GM19193 (cell line): ENCODE data around the gene GNPDA2.
A peak's percentile ranks its signal among the peaks of the same experiment; 100 is the strongest.

Experiments used
- POLR2A ChIP-seq: IDR thresholded peaks from 4 replicates; pipeline ENCODE4 v1.6.1; 2011; ENCODE audit not compliant: insufficient read depth, insufficient read length; ENCODE audit errors: extremely low read depth

The GNPDA2 gene

GRCh38 chr4:44726038-44726871, at the start of gene GNPDA2:
Gene GNPDA2 (minus strand): TSS chr4:44726556. CDS start chr4:44722207, 4,349 bp downstream.
- peak; percentile 86 for TF ChIP-seq POLR2A

GRCh38 chr4:44772340-44772739, 46.0 kb upstream of the GNPDA2 start:
- no peak for TF ChIP-seq POLR2A

GRCh38 chr4:44771789-44772188, 45.4 kb upstream of the GNPDA2 start:
- no peak for TF ChIP-seq POLR2A

- TF ChIP-seq POLR2A = no peak
Measured at GRCh38 chr4:44766453-44766852, 40.1 kb upstream of the GNPDA2 start.

GRCh38 chr4:44765116-44765515, 38.8 kb upstream of the GNPDA2 start:
- TF ChIP-seq POLR2A = no peak

GRCh38 chr4:44761306-44761705, 35.0 kb upstream of the GNPDA2 start:
- no peak for TF ChIP-seq POLR2A

- no peak for TF ChIP-seq POLR2A
Measured at GRCh38 chr4:44760142-44760898, 34.0 kb upstream of the GNPDA2 start.

- TF ChIP-seq POLR2A = no peak
Measured at GRCh38 chr4:44756559-44756958, 30.2 kb upstream of the GNPDA2 start.

- TF ChIP-seq POLR2A = no peak
Measured at GRCh38 chr4:44740201-44740600, 13.8 kb upstream of the GNPDA2 start.

- TF ChIP-seq POLR2A = no peak
Measured at GRCh38 chr4:44738615-44739014, 12.3 kb upstream of the GNPDA2 start.

- no peak for TF ChIP-seq POLR2A
Measured at GRCh38 chr4:44736900-44737299, 10.5 kb upstream of the GNPDA2 start.

- TF ChIP-seq POLR2A = no peak
Measured at GRCh38 chr4:44727471-44727870, 1.1 kb upstream of the GNPDA2 start.

- no peak for TF ChIP-seq POLR2A
Measured at GRCh38 chr4:44725726-44726037, 674 bp downstream of the GNPDA2 start.

- no peak for TF ChIP-seq POLR2A
Measured at GRCh38 chr4:44725166-44725565, 1.2 kb downstream of the GNPDA2 start.

- TF ChIP-seq POLR2A = no peak
Measured at GRCh38 chr4:44722001-44722400, 4.4 kb downstream of the GNPDA2 start.

GRCh38 chr4:44720371-44720770, 6.0 kb downstream of the GNPDA2 start:
- TF ChIP-seq POLR2A = no peak

- TF ChIP-seq POLR2A = no peak
Measured at GRCh38 chr4:44716597-44716996, 9.8 kb downstream of the GNPDA2 start.

- TF ChIP-seq POLR2A = no peak
Measured at GRCh38 chr4:44713125-44713524, 13.2 kb downstream of the GNPDA2 start.
